ENCODE results near the gene UQCR10. TPM values are rescaled to one million over a fixed set of nuclear protein-coding genes. Genes with fewer than 3 reads are reported as not detected.

UQCR10 gene
- total RNA-seq, 4 donors from 2014 or later: 20.6 to 134 (median 70.8) TPM

DNA sequence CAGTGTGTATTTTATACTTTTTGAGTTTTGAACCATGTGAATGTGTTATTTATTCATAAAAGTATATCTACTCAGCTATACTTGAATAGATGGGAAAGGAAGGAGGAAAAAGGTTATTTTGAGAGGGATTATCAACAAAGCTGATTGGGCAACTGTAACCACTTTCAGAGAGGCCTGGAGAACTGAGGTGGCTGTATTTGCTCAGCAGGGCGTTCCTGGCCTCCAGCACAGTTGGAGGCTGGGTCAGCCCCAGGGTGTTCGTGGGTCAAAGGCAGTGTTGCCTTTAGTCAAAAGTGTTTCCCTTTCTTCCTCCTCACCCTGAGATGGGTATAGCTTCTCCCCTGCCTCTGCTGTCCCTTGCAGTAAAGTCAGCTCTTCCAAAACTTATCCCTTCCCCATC lies 44.2 kb downstream of the UQCR10 start:
- Histone ChIP-seq H3K4me1 (peaks cover 0 to 6% of the 10 kb centered on the region in 2 donors), H3K9me3 (no peaks in the 10 kb centered on the region), H3K36me3 (peaks cover 35 to 42% of the 10 kb centered on the region in 2 donors), H3K27ac (no peak overlapping the region), H3K4me3 (replicated peaks in 1 of 3) (no peak overlapping the region), H3K27me3 (no peaks in the 10 kb centered on the region)
- 85 to 93% methylated on average over 2 of the region's 2 CpGs for WGBS, 2 donors
- no peak for TF ChIP-seq POLR2A (IDR thresholded peaks at IDR 0.05)
- TF ChIP-seq, protein P1, sequence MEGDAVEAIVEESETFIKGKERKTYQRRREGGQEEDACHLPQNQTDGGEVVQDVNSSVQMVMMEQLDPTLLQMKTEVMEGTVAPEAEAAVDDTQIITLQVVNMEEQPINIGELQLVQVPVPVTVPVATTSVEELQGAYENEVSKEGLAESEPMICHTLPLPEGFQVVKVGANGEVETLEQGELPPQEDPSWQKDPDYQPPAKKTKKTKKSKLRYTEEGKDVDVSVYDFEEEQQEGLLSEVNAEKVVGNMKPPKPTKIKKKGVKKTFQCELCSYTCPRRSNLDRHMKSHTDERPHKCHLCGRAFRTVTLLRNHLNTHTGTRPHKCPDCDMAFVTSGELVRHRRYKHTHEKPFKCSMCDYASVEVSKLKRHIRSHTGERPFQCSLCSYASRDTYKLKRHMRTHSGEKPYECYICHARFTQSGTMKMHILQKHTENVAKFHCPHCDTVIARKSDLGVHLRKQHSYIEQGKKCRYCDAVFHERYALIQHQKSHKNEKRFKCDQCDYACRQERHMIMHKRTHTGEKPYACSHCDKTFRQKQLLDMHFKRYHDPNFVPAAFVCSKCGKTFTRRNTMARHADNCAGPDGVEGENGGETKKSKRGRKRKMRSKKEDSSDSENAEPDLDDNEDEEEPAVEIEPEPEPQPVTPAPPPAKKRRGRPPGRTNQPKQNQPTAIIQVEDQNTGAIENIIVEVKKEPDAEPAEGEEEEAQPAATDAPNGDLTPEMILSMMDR (IDR thresholded peaks at IDR 0.05): no peak
- intact Hi-C loops (cut with DNase I): no loop called here
- DNase-seq: no peak

DNA sequence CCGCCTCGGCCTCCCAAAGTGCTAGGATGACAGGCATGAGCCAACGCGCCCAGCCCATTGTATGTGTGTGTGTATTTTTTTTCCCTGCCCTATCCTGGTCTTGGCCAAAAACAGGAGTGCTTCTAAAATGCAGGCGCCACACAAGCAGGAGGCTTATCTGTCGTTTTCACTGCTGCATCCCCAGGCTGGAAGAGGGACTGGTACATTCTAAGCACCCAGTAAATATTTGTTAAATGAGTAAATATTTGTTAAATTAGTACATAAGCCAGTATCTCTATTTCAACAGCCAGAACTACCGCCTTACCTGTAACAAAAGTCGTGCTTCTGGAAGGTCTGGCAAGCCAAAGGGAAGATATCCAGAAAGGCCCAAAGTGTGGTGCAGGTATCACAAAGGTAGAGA lies 46.0 kb downstream of the UQCR10 start:
- no peak overlapping the region for H3K27ac ChIP-seq
- peaks cover 0 to 6% of the 10 kb centered on the region in 2 donors for H3K4me1 ChIP-seq
- TF ChIP-seq, protein P1 (IDR thresholded peaks at IDR 0.05): no peak
- no peak overlapping the region for H3K4me3 ChIP-seq (replicated peaks in 1 of 3)
- no peak for DNase-seq
- 91 to 94% methylated on average over 8 of the region's 8 CpGs for WGBS, 2 donors
- peaks cover 26 to 33% of the 10 kb centered on the region in 2 donors for H3K36me3 ChIP-seq
- no peaks in the 10 kb centered on the region for H3K9me3 ChIP-seq
- H3K27me3 ChIP-seq: no peaks in the 10 kb centered on the region
- intact Hi-C loops (cut with DNase I): no loop called here

DNA sequence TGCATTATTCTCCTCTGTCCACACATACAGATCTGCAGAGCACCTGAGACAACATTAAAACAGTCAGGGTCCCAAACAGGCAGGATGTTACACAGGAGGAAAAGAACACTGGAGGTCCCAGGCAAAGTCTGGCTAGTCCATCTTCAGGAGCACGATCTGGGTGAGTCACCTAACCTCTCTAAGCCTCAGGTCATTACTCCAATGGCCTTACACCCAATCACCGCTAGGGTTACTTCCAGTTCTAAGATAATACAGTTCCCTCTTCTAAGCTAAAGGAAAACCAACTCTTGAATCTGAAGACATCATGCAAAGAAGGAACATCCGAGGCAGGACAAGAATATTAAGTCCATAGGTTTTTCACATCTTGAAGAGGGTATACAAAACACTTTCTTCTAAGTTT lies 46.4 kb downstream of the UQCR10 start:
- no peak for DNase-seq
- TF ChIP-seq, protein P1 (IDR thresholded peaks at IDR 0.05): no peak
- no peak for TF ChIP-seq POLR2A (IDR thresholded peaks at IDR 0.05)
- H3K36me3 ChIP-seq: peaks cover 22 to 33% of the 10 kb centered on the region in 2 donors
- intact Hi-C loops (cut with DNase I): no loop called here
- H3K9me3 ChIP-seq: no peaks in the 10 kb centered on the region
- 80 to 87% methylated on average over 3 of the region's 3 CpGs for WGBS, 2 donors
- H3K27me3 ChIP-seq: no peaks in the 10 kb centered on the region
- peaks cover 0 to 8% of the 10 kb centered on the region in 2 donors for H3K4me1 ChIP-seq
- H3K4me3 ChIP-seq (replicated peaks in 1 of 3): no peak overlapping the region
- no peak overlapping the region for H3K27ac ChIP-seq

DNA sequence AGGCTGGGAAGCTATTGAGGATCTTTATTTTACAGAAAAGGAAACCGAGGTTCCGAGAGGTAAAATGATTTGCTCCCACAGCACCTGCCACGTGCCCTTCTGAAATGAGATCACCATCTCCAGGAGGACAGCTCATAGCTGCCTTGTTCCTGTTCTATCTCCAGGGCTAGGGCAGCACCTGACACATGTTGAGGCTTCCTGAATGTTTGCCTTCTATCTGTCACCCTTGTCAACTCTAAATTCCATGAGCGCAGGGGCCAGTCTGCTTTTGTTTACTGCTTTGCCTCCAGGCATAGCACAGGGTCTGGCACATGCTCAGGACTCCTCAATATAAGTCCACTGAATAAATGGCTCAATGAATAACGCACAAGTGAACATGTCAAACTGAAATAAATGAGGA lies 46.8 kb downstream of the UQCR10 start:
- WGBS, 2 donors: 86 to 96% methylated on average over 5 of the region's 5 CpGs
- no peaks in the 10 kb centered on the region for H3K27me3 ChIP-seq
- H3K36me3 ChIP-seq: peaks cover 22 to 33% of the 10 kb centered on the region in 2 donors
- H3K27ac ChIP-seq: no peak overlapping the region
- H3K4me3 ChIP-seq (replicated peaks in 1 of 3): no peak overlapping the region
- TF ChIP-seq POLR2A (IDR thresholded peaks at IDR 0.05): no peak
- TF ChIP-seq, protein P1 (IDR thresholded peaks at IDR 0.05): no peak
- peaks cover 0 to 13% of the 10 kb centered on the region in 2 donors for H3K4me1 ChIP-seq
- no peak for DNase-seq
- no peaks in the 10 kb centered on the region for H3K9me3 ChIP-seq
- intact Hi-C loops (cut with DNase I): no loop called here

DNA sequence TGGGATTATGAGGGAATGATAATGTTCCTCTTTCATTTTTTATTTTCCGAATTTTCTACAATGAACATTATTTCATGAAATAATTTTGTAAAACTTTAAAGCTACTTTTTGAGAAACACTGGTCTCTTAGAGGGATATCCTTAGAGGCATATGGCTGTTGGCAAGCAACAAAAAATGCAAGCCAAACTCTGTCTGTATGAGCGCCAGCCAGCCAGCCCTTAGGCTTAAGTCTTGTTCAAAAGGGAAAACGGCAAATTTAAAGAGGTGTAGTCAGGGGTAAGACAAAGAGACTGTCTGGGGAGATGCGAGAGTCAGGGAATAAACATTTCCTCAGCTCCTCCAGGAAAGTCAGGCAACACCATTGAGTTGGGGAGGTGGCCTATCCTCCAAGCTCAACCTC lies 48.4 kb downstream of the UQCR10 start:
- H3K36me3 ChIP-seq: peaks cover 22 to 24% of the 10 kb centered on the region in 2 donors
- H3K27me3 ChIP-seq: no peaks in the 10 kb centered on the region
- no peak for DNase-seq
- no peak overlapping the region for H3K27ac ChIP-seq
- no peak overlapping the region for H3K4me3 ChIP-seq (replicated peaks in 1 of 3)
- H3K9me3 ChIP-seq: no peaks in the 10 kb centered on the region
- peaks cover 0 to 22% of the 10 kb centered on the region in 2 donors for H3K4me1 ChIP-seq
- no peak for TF ChIP-seq POLR2A (IDR thresholded peaks at IDR 0.05)
- TF ChIP-seq, protein P1 (IDR thresholded peaks at IDR 0.05): no peak
- whole genome bisulfite sequencing, 2 donors: 84 to 92% methylated on average over 4 of the region's 4 CpGs
- intact Hi-C loops (cut with DNase I): no loop called here

All from thyroid gland (tissue), 4 donors.